ENCODE measurements around the gene PLCL2. TPM values are rescaled to one million over a fixed set of nuclear protein-coding genes. Genes with fewer than 3 reads are reported as not detected.

The PLCL2 gene
- total RNA-seq, 1 experiment from 2014 or later: 3.0 TPM

GRCh38 chr3:17070161-17070959, 185.6 kb downstream of the PLCL2 start:
- no peaks in the 10 kb centered on the region for H3K27me3 ChIP-seq (ENCODE audit: control insufficient read depth, insufficient read depth, low read length)
- H3K36me3 ChIP-seq (ENCODE audit: control insufficient read depth, insufficient read depth, low read length): no peaks in the 10 kb centered on the region
- no peaks in the 10 kb centered on the region; the same call in 1 of the 2 replicates for H3K4me1 ChIP-seq (ENCODE audit: control insufficient read depth, insufficient read depth, low read length)
- no peak for DNase-seq (ENCODE audit: low read depth, low spot score)
- in situ Hi-C loops (cut with HindIII; ENCODE audit: low pct_unique_long_range_greater_than_20kb, low sequenced_read_pairs) (no loop called here), intact Hi-C loops (cut with micrococcal nuclease; ENCODE audit: unreplicated experiment) (no loop called here)
- ChIA-PET POLR2A (no interaction called here), CTCF (no interaction called here)
- no peaks in the 10 kb centered on the region for H3K9me3 ChIP-seq (ENCODE audit: control insufficient read depth, insufficient read depth, low read depth, low read length)
- BruUV-seq (replicated peaks): no TSS peak
- no peak for ATAC-seq
- H3K27ac ChIP-seq (ENCODE audit: low read length): no peak overlapping the region
- TF ChIP-seq, protein P1, sequence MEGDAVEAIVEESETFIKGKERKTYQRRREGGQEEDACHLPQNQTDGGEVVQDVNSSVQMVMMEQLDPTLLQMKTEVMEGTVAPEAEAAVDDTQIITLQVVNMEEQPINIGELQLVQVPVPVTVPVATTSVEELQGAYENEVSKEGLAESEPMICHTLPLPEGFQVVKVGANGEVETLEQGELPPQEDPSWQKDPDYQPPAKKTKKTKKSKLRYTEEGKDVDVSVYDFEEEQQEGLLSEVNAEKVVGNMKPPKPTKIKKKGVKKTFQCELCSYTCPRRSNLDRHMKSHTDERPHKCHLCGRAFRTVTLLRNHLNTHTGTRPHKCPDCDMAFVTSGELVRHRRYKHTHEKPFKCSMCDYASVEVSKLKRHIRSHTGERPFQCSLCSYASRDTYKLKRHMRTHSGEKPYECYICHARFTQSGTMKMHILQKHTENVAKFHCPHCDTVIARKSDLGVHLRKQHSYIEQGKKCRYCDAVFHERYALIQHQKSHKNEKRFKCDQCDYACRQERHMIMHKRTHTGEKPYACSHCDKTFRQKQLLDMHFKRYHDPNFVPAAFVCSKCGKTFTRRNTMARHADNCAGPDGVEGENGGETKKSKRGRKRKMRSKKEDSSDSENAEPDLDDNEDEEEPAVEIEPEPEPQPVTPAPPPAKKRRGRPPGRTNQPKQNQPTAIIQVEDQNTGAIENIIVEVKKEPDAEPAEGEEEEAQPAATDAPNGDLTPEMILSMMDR (IDR thresholded peaks at IDR 0.05): no peak
- no peak for TF ChIP-seq POLR2AphosphoS5 (IDR thresholded peaks at IDR 0.05; ENCODE audit: low read depth, low read length)
- TF ChIP-seq, protein P2, sequence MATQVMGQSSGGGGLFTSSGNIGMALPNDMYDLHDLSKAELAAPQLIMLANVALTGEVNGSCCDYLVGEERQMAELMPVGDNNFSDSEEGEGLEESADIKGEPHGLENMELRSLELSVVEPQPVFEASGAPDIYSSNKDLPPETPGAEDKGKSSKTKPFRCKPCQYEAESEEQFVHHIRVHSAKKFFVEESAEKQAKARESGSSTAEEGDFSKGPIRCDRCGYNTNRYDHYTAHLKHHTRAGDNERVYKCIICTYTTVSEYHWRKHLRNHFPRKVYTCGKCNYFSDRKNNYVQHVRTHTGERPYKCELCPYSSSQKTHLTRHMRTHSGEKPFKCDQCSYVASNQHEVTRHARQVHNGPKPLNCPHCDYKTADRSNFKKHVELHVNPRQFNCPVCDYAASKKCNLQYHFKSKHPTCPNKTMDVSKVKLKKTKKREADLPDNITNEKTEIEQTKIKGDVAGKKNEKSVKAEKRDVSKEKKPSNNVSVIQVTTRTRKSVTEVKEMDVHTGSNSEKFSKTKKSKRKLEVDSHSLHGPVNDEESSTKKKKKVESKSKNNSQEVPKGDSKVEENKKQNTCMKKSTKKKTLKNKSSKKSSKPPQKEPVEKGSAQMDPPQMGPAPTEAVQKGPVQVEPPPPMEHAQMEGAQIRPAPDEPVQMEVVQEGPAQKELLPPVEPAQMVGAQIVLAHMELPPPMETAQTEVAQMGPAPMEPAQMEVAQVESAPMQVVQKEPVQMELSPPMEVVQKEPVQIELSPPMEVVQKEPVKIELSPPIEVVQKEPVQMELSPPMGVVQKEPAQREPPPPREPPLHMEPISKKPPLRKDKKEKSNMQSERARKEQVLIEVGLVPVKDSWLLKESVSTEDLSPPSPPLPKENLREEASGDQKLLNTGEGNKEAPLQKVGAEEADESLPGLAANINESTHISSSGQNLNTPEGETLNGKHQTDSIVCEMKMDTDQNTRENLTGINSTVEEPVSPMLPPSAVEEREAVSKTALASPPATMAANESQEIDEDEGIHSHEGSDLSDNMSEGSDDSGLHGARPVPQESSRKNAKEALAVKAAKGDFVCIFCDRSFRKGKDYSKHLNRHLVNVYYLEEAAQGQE (IDR thresholded peaks at IDR 0.05; ENCODE audit: insufficient read depth in 1 of 2, low read depth in 2 of 2, low read length in 1 of 2): no peak
- no peak for TF ChIP-seq SIN3A (IDR thresholded peaks at IDR 0.05; ENCODE audit: borderline replicate concordance, insufficient read depth, low read depth, low read length)
- no peak for TF ChIP-seq TCF7L2 (IDR thresholded peaks at IDR 0.05; ENCODE audit: low read depth, low read length)
- H3K4me3 ChIP-seq (ENCODE audit: low read depth in 2 of 2, low read length in 2 of 2): no peak overlapping the region

DNA sequence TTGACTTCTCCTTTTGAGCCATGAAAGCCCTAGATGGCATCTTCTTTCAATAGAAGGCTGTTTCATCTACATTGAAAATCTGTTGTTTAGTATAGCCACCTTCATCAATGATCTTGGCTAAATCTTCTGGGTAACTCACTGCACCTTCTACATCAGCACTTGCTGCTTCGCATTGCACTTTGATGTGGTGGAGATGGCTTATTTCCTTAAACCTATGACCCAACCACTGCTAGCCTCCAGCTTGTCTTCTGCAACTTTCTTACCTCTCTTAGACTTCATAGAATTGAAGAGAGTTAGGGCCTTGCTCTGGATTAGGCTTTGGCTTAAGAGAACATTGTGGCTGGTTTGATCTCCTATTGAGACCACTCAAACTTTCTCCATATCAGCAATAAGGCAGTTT, 189.8 kb downstream of the PLCL2 start:
- Histone ChIP-seq H3K36me3 (ENCODE audit: control insufficient read depth, insufficient read depth, low read length) (no peaks in the 10 kb centered on the region), H3K9me3 (ENCODE audit: control insufficient read depth, insufficient read depth, low read depth, low read length) (no peaks in the 10 kb centered on the region), H3K4me3 (ENCODE audit: low read depth in 2 of 2, low read length in 2 of 2) (no peak overlapping the region), H3K4me1 (ENCODE audit: control insufficient read depth, insufficient read depth, low read length) (no peaks in the 10 kb centered on the region; the same call in 1 of the 2 replicates), H3K27me3 (ENCODE audit: control insufficient read depth, insufficient read depth, low read length) (no peaks in the 10 kb centered on the region), H3K27ac (ENCODE audit: low read length) (no peak overlapping the region)
- TF ChIP-seq TCF7L2 (IDR thresholded peaks at IDR 0.05; ENCODE audit: low read depth, low read length) (no peak), POLR2AphosphoS5 (IDR thresholded peaks at IDR 0.05; ENCODE audit: low read depth, low read length) (no peak), SIN3A (IDR thresholded peaks at IDR 0.05; ENCODE audit: borderline replicate concordance, insufficient read depth, low read depth, low read length) (no peak)
- TF ChIP-seq, protein P1 (IDR thresholded peaks at IDR 0.05): no peak
- TF ChIP-seq, protein P2 (IDR thresholded peaks at IDR 0.05; ENCODE audit: insufficient read depth in 1 of 2, low read depth in 2 of 2, low read length in 1 of 2): no peak
- ATAC-seq (no peak), DNase-seq (ENCODE audit: low read depth, low spot score) (no peak)
- intact Hi-C loops (cut with micrococcal nuclease; ENCODE audit: unreplicated experiment): no loop called here
- no TSS peak for BruUV-seq (replicated peaks)
- CTCF ChIA-PET: no interaction called here
- POLR2A ChIA-PET: no interaction called here
- in situ Hi-C loops (cut with HindIII; ENCODE audit: low pct_unique_long_range_greater_than_20kb, low sequenced_read_pairs): no loop called here

Data from Panc1 (cell line).